RWPE2 (cell line): ENCODE measurements around the gene SLC4A2.
A peak's percentile ranks its signal among the peaks of the same experiment; 100 is the strongest.

ENCODE experiments used
- ATAC-seq: fragments of 200-7000 bp; cut with Tn5 transposase; 3 replicates; pipeline ENCODE4 v1.9.1; 2021; ENCODE audit warnings: low read depth
- DNase-seq: peaks from one replicate; pipeline ENCODE4 v3.0.0-alpha.2; 2020; ENCODE audit warnings: low spot score
- H3K27ac ChIP-seq: fragments of 450-650 bp; 2 replicates; pipeline ENCODE4 v1.5.1; 2017; ENCODE audit warnings: mild to moderate bottlenecking; ENCODE audit not compliant: poor library complexity, severe bottlenecking
- H3K27me3 ChIP-seq: fragments of 250-450 bp; sonication (Bioruptor Pico); 2 replicates; pipeline ENCODE4 v1.5.1; 2021; ENCODE audit warnings: mild to moderate bottlenecking, moderate library complexity; ENCODE audit not compliant: insufficient read depth, poor library complexity, severe bottlenecking
- H3K36me3 ChIP-seq: fragments of 250-450 bp; sonication (Bioruptor Pico); 2 replicates; pipeline ENCODE4 v1.5.1; 2020; ENCODE audit warnings: low read depth, mild to moderate bottlenecking, moderate library complexity
- H3K4me1 ChIP-seq: fragments of 250-450 bp; sonication (Bioruptor Pico); 2 replicates; pipeline ENCODE4 v1.5.1; 2021; ENCODE audit warnings: mild to moderate bottlenecking, moderate library complexity; ENCODE audit not compliant: insufficient read depth, poor library complexity, severe bottlenecking
- H3K4me3 ChIP-seq: fragments of 250-450 bp; sonication (Bioruptor Pico); 2 replicates; pipeline ENCODE4 v1.5.1; 2021; ENCODE audit warnings: mild to moderate bottlenecking, moderate library complexity; ENCODE audit not compliant: severe bottlenecking
- H3K9me3 ChIP-seq: fragments of 250-450 bp; sonication (Bioruptor Pico); 2 replicates; pipeline ENCODE4 v1.5.1; 2021; ENCODE audit warnings: mild to moderate bottlenecking, moderate library complexity; ENCODE audit not compliant: severe bottlenecking
- TF ChIP-seq, protein P1 (sequence below): fragments of 450-650 bp; IDR thresholded peaks from one replicate; pipeline ENCODE4 v1.5.1; 2017; ENCODE audit warnings: mild to moderate bottlenecking, moderate library complexity; ENCODE audit not compliant: poor library complexity, severe bottlenecking

Gene SLC4A2

DNA sequence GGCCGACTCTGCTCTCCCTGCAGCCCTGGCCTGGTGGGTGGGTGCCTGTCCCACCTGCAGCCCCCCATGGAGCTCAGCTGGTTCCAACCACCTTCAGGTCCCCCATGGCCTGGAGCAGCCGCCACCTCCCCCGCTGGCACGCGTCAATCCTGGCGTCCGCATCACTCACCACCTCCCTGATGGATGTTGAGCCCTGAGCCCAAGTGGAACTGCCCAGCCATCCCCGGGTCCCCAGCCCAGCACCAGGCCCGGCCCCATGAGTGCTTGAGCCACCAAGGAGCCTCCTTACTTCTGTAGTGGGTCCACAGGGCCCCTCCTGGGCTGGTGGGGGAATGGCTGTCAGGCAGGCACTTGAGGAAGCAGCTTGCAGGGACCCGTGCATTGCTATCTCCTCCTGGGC is 41.5 kb downstream of the SLC4A2 start:
- H3K27me3 ChIP-seq = no peaks in the 10 kb centered on the region
- no peak overlapping the region for H3K27ac ChIP-seq
- no peaks in the 10 kb centered on the region for H3K9me3 ChIP-seq
- H3K36me3 ChIP-seq = peaks cover 6% of the 10 kb centered on the region
- TF ChIP-seq, protein P1, sequence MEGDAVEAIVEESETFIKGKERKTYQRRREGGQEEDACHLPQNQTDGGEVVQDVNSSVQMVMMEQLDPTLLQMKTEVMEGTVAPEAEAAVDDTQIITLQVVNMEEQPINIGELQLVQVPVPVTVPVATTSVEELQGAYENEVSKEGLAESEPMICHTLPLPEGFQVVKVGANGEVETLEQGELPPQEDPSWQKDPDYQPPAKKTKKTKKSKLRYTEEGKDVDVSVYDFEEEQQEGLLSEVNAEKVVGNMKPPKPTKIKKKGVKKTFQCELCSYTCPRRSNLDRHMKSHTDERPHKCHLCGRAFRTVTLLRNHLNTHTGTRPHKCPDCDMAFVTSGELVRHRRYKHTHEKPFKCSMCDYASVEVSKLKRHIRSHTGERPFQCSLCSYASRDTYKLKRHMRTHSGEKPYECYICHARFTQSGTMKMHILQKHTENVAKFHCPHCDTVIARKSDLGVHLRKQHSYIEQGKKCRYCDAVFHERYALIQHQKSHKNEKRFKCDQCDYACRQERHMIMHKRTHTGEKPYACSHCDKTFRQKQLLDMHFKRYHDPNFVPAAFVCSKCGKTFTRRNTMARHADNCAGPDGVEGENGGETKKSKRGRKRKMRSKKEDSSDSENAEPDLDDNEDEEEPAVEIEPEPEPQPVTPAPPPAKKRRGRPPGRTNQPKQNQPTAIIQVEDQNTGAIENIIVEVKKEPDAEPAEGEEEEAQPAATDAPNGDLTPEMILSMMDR = no peak
- ATAC-seq (no peak), DNase-seq (peak; percentile 54)
- H3K4me1 ChIP-seq = no peaks in the 10 kb centered on the region
- no peak overlapping the region for H3K4me3 ChIP-seq

DNA sequence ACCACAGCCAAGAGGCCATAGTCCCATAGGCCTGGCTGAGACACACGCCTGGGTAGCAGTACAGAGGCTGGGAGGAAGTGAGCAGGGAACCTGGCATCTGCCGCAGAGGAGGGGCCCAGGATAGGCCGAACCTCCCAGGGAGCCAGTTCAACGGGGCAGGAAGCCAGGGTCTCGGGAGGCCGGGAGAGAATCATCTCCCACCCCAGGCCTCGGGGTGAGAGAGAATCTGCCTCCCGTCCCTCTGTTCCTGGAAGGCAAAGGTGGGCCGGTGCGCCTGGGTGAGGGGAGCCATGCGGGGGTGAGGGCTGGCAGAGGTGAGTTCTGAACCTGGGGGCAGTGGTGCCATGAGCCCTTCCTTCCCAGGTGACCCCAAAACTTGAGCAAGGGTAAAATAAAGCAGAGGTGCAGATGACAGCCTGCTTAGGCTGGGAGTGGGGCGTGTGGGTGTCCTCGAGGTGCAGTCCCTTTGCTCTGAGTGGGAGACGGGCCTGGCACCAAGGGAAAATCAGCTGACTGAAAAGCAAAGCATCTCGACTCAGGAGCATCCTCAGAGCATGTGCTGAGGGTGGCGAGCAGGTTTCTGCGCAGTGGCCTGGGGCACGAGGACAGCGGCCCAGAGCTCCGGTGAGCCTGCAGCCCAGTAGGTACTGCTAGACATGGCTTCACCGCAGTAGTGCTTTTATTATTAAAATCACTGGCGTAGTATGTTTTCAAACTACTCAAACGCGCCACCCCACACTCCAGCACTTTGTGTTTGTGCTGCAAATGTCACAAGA is 42.4 kb downstream of the SLC4A2 start:
- Histone ChIP-seq H3K27ac (no peak overlapping the region), H3K27me3 (no peaks in the 10 kb centered on the region), H3K9me3 (no peaks in the 10 kb centered on the region), H3K4me1 (no peaks in the 10 kb centered on the region), H3K36me3 (peaks cover 5% of the 10 kb centered on the region; the same call in 1 of the 2 replicates), H3K4me3 (no peak overlapping the region)
- DNase-seq (no peak), ATAC-seq (no peak)
- TF ChIP-seq, protein P1 = no peak

DNA sequence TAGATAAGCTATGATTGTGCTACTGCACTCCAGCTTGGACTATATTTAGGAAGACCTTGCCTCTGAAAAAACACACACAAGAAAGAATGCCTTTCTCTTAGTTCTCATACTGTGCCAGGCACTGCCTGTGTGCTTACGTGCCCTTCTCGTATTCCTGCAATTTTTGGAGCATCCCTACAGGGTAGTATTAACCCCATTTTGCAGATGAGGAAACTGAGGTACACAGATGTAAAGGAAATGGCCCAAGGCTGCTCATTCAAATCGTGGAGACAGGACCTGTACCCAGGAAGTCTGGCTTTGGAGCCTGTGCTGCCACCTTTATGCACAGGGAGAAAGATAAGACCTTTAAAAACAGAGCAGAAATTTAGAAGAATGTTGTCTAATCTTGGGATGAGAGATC is 43.6 kb downstream of the SLC4A2 start:
- H3K27ac ChIP-seq = no peak overlapping the region
- H3K27me3 ChIP-seq = no peaks in the 10 kb centered on the region
- no peak for DNase-seq
- no peaks in the 10 kb centered on the region for H3K4me1 ChIP-seq
- no peak for ATAC-seq
- TF ChIP-seq, protein P1 = no peak
- no peaks in the 10 kb centered on the region for H3K9me3 ChIP-seq
- H3K36me3 ChIP-seq = no peaks in the 10 kb centered on the region; the same call in 1 of the 2 replicates
- no peak overlapping the region for H3K4me3 ChIP-seq

DNA sequence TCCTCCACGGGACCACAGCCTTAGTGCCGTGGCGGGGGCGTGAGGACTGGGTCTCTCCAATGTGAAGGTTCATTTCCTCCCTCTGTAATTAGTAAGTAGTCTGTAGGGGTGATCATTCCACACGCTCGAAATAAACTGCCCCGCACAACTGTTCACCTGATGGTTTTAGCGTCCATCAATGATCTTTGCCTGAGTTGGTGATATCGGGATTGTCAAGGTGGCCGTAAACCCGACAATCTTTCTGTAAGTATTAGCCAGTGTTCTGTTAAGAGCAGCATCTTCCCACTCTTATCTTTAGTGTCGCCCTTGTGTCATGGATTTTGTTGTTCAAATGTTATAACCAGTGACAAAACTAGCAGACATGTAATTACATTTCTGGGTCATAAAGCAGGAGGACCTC is 44.6 kb downstream of the SLC4A2 start:
- Histone ChIP-seq H3K27ac (no peak overlapping the region), H3K4me3 (no peak overlapping the region), H3K27me3 (no peaks in the 10 kb centered on the region), H3K9me3 (no peaks in the 10 kb centered on the region), H3K4me1 (no peaks in the 10 kb centered on the region), H3K36me3 (no peaks in the 10 kb centered on the region; the same call in 1 of the 2 replicates)
- no peak for DNase-seq
- TF ChIP-seq, protein P1 = no peak
- no peak for ATAC-seq

DNA sequence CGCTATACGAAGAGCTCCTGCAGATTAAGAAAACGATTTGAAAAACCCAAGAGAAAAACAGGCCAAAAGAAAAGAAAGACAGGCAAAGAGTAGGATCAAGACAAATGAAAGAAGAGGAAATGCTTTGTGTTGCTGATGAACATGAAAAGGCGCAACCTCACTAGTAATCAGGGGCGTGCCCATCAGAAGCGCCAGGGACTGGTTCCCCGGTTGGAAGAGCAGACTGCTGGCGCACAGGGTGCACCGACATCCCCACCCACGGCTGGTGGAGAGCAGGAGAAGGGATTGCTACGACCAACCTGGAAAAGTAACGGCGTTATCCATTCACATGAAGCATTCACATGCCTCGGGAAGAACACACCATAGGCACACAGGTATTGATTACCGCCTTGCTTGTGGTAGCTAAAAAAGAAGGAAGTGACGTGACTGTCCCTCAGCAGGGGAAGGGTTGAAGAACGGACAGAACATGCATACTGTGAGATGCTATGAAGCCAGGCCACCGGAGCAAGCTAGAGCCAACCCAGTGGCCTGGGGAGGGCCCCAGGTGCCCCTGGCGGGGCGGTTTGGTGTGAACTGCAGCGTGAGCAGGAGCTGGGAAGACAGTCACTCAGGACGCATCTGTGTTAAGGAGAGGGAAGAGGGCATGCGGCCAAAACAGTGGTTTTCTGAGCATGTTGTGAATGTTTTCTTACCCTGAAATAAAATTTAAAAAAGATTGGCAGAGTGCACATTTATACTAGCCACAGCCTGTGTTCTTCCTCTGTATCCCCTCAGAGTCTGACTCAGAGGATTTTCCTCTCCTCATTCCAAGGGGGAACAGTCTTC is 45.2 kb downstream of the SLC4A2 start:
- ATAC-seq = no peak
- no peak overlapping the region for H3K4me3 ChIP-seq
- TF ChIP-seq, protein P1 = no peak
- no peaks in the 10 kb centered on the region for H3K9me3 ChIP-seq
- H3K27ac ChIP-seq = no peak overlapping the region
- DNase-seq = no peak
- H3K27me3 ChIP-seq = no peaks in the 10 kb centered on the region
- no peaks in the 10 kb centered on the region for H3K4me1 ChIP-seq
- no peaks in the 10 kb centered on the region; the same call in 1 of the 2 replicates for H3K36me3 ChIP-seq
